ENCODE measurements around the gene VPS35. TPM values are rescaled to one million over a fixed set of nuclear protein-coding genes. Genes with fewer than 3 reads are reported as not detected.

The VPS35 gene
- total and polyA plus RNA-seq, 2 of the 13 experiments (the other 11 are each of a cell fraction or from before 2014, with no cell fraction given), result 30.7 to 136 TPM

- TF ChIP-seq ZBTB40 (IDR thresholded peaks at IDR 0.05) (no peak), ZBTB40 (CRISPR knock-in tag; IDR thresholded peaks at IDR 0.05) (peak; percentile 77), IKZF4 (CRISPR knock-in tag; IDR thresholded peaks at IDR 0.05; ENCODE audit: borderline replicate concordance, low read depth, not compliant biosample characterization) (peak; percentile 41), ZNF414 (CRISPR knock-in tag; IDR thresholded peaks at IDR 0.05) (no peak), DNMT3B (CRISPR knock-in tag; conservative IDR thresholded peaks at IDR 0.05) (no peak; the same call in 1 of the 2 replicates), ZNF737 (CRISPR knock-in tag; IDR thresholded peaks at IDR 0.05; ENCODE audit: borderline replicate concordance) (0 out of 2 replicates have a peak, but pooled peaks have one; percentile 20), ZNF350 (CRISPR knock-in tag; IDR thresholded peaks at IDR 0.05; ENCODE audit: borderline replicate concordance, low read depth) (peak; percentile 92; the same call in 1 of the 2 replicates), ATF4 (CRISPR knock-in tag; IDR thresholded peaks at IDR 0.05) (peak in 1 of 2 experiments; percentile 56; a peak in 2 of 4 replicates), ZBTB46 (CRISPR knock-in tag; IDR thresholded peaks at IDR 0.05; ENCODE audit: borderline replicate concordance) (no peak), ZNF776 (CRISPR knock-in tag; IDR thresholded peaks at IDR 0.05) (peak; percentile 93), RORA (CRISPR knock-in tag; IDR thresholded peaks at IDR 0.05) (no peak), SYNCRIP (IDR thresholded peaks at IDR 0.05; ENCODE audit: insufficient read depth, low read depth, low read length) (no peak), RARA (CRISPR knock-in tag; IDR thresholded peaks at IDR 0.05) (no peak)
Measured at GRCh38 chr16:46688654-46689364, at the start of gene VPS35 (continued).
